Measurements from ENCODE around the gene PGLYRP2. TPM values are rescaled to one million over a fixed set of nuclear protein-coding genes. Genes with fewer than 3 reads are reported as not detected.

Gene PGLYRP2
- total RNA-seq, 2 experiments from 2014 or later = 0.19 to 0.40 TPM

DNA sequence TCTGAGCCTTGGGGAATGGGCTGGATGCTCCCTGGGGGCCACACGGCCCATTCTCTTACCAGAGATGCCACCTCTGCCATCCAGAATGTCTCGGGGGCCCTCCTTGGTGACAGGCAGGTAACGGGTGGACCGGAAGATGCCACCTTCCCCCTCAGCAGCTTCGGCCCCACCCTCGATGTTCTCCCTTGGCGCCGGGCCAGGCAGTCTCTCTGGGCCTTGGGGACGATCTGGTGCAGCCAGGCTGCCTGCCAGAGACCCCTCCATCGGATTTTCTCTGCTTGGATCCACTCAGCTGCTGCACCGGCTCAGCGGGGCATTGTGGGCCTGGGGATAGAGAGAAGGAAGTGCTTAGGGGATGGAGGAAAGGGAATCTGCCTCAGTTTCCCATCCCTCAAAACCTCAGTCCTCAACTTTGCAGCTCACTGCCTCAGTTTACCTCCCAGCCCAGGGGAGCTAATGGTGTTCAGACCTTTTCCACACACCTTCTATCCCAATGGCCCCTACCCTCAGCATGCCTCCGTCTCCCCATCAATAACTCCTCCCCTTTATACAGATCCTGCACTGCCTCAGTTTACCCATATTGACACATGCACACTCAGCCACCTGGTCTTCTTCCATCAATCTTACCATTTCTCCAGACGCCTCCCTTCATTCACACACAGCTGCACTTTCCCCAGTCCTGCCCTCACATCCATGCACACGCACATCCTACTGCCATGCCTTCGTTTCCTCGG is 31.1 kb downstream of the PGLYRP2 start:
- no peaks in the 10 kb centered on the region for H3K27me3 Mint-ChIP-seq
- peaks cover 17% of the 10 kb centered on the region for H3K4me1 Mint-ChIP-seq
- POLR2A ChIA-PET = interaction anchor here (1.2 to 2.0 kb wide), 3 partner anchors 15 to 29 kb away, joined by 3 to 11 read pairs (median 10); partner anchors contain the start of gene AKAP8L
- peak overlapping the region; percentile 73 for H3K4me3 Mint-ChIP-seq
- H3K9me3 Mint-ChIP-seq = no peaks in the 10 kb centered on the region
- ATAC-seq (ENCODE audit: low read depth) (no peak), DNase-seq (no peak)
- H3K27ac Mint-ChIP-seq = peak overlapping the region; percentile 40
- H3K36me3 Mint-ChIP-seq = peaks cover 13% of the 10 kb centered on the region

DNA sequence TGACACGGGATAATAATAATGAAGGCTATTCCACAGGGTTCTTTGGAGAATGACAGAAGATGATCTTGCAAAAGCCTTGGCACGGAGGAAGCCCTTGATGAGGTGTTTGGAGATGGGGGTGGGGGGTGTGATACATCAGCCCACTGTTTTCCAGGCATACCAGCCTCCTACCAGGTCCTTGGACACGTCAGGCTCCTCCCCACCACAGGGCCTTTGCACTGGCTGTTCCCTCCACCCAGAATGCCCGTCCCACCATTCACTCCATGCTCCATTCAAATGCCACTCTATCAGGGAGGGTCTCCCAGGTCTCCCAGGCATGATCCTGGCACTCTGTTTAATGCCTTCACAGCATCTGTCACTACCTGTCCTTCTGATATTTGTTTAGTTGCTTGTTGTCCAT is 32.2 kb downstream of the PGLYRP2 start:
- Mint-ChIP-seq H3K9me3 (no peaks in the 10 kb centered on the region), H3K27me3 (no peaks in the 10 kb centered on the region), H3K27ac (no peak overlapping the region), H3K4me3 (no peak overlapping the region), H3K36me3 (peaks cover 11% of the 10 kb centered on the region), H3K4me1 (peaks cover 17% of the 10 kb centered on the region)
- ATAC-seq (ENCODE audit: low read depth) (no peak), DNase-seq (no peak)
- POLR2A ChIA-PET = interaction anchor here (1.8 to 2.0 kb wide), 2 partner anchors 14 to 16 kb away, joined by 10 to 11 read pairs; no protein-coding TSS in a partner anchor

DNA sequence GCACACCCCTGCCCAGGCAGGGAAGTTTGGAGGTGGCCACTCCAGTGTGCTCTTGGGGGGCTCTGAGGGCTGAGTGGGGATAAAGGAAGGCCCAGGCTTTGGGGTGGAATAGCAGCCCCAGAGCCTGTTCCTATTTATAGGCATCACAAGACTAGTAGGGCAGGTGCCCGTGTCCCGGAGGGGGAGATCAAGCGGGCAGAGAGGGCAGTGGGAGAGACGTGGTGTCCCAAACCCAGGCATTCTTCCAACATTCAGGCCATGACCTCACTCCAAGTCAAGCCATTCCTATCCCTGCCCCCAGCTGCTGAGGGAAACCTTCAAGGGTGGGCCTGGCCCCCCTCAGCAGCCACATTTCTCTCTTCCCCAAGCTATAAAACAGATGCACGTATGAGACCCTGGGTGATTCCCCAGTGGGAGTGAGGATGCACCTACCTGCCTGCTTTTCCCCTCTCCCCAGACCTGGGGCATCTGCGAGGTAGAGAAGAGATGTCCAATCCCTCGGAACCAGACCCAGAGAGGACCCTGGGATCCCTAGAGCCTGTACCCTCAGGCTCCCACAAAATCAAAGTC is 33.4 kb downstream of the PGLYRP2 start:
- DNase-seq (no peak), ATAC-seq (ENCODE audit: low read depth) (no peak)
- Mint-ChIP-seq H3K4me1 (peaks cover 16% of the 10 kb centered on the region), H3K4me3 (no peak overlapping the region), H3K27ac (no peak overlapping the region), H3K27me3 (no peaks in the 10 kb centered on the region), H3K36me3 (peaks cover 6% of the 10 kb centered on the region), H3K9me3 (no peaks in the 10 kb centered on the region)
- POLR2A ChIA-PET = interaction anchor here (0.7 to 1.5 kb wide), 2 partner anchors 10 to 13 kb away, joined by 3 read pairs; no protein-coding TSS in a partner anchor

DNA sequence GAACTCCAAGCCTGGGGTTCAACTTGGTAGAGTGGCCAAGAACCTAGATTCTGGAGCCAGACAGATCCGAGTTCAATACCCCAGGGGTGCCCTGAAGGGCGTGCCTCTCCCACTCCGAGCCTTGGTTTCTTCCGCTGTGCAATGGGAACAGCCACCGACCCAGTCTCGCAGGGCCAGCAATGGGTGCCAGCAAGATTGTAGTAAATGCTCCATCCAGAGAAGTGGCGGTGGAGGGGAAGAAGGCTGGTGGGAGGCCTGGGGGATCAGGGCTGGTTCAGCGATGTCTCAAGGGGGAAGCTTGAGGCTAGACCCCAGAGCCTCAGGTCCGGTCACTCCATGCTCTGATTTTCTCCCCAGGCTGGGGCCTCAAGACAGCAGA is 34.1 kb downstream of the PGLYRP2 start:
- POLR2A ChIA-PET = interaction anchor here (1.5 kb wide), 2 partner anchors 9 to 12 kb away, joined by 3 to 5 read pairs; no protein-coding TSS in a partner anchor
- Mint-ChIP-seq H3K4me3 (no peak overlapping the region), H3K27ac (no peak overlapping the region), H3K36me3 (peaks cover under 1% of the 10 kb centered on the region), H3K9me3 (no peaks in the 10 kb centered on the region), H3K4me1 (peaks cover 10% of the 10 kb centered on the region), H3K27me3 (no peaks in the 10 kb centered on the region)
- ATAC-seq (ENCODE audit: low read depth) = no peak
- DNase-seq = no peak

DNA sequence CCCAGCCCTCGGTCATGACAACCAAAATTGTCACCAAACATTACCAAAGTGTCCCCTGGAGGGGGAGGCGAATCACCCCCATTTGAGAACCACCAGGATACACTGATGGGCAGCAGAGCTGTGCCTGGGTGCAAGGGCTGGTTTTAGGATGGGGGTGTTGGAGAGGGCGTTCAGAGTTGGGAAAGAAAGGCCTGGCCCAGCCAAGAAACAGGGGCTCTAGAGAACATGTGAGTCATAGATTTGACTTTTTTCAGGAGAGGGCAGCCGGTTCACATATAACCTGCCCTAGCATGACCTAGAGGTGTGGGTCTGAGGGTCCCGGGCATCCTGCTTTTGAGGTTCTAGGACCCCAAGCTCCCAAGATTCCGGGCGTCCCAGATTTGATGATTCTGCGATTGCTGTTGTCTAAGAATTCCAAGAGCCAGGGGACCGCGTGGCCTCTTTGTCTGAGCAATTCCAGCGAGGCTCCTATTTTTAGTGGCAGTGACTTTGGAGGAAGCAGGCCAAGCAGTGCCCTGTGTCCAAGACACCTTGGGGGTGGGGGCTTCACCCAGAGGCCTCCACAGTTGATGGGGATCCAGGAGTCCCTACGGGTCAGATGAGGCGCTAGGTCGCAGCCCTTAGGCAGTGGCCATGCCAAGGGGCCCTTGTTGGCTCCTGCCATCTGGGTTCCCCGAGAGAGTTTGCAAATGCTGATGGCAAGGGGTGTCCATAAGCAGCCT is 34.6 kb downstream of the PGLYRP2 start:
- H3K36me3 Mint-ChIP-seq = no peaks in the 10 kb centered on the region
- DNase-seq (no peak), ATAC-seq (ENCODE audit: low read depth) (no peak)
- H3K9me3 Mint-ChIP-seq = no peaks in the 10 kb centered on the region
- H3K27me3 Mint-ChIP-seq = no peaks in the 10 kb centered on the region
- POLR2A ChIA-PET = interaction anchor here (1.5 kb wide), 1 partner anchor 12 kb away, joined by 5 read pairs; no protein-coding TSS in a partner anchor
- H3K4me1 Mint-ChIP-seq = peaks cover 8% of the 10 kb centered on the region
- H3K4me3 Mint-ChIP-seq = no peak overlapping the region
- no peak overlapping the region for H3K27ac Mint-ChIP-seq

DNA sequence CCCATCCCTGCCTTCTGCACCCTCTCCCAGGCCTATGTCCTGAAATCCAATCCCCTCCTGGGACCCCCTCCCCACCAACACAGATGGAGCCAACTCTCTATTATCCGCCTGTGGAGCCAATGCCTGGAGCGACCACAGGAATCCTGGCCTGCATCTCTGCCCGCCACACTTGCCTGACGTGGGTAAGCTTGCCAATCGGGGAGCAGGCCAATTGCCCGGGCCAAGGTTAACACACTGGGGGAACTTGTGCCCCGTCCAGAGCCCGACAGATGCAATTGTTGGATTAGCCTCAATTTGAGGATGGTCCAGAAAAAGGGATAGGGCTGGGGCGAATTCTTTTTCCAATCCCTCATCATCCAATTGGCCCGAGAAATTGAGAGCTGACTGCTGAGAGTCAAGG is 35.5 kb downstream of the PGLYRP2 start:
- DNase-seq (no peak), ATAC-seq (ENCODE audit: low read depth) (no peak)
- H3K4me3 Mint-ChIP-seq = no peak overlapping the region
- no peaks in the 10 kb centered on the region for H3K9me3 Mint-ChIP-seq
- H3K36me3 Mint-ChIP-seq = no peaks in the 10 kb centered on the region
- no peaks in the 10 kb centered on the region for H3K27me3 Mint-ChIP-seq
- POLR2A ChIA-PET = interaction anchor here (1.5 kb wide), 1 partner anchor 11 kb away, joined by 5 read pairs; no protein-coding TSS in a partner anchor
- H3K4me1 Mint-ChIP-seq = peaks cover 7% of the 10 kb centered on the region
- H3K27ac Mint-ChIP-seq = no peak overlapping the region

DNA sequence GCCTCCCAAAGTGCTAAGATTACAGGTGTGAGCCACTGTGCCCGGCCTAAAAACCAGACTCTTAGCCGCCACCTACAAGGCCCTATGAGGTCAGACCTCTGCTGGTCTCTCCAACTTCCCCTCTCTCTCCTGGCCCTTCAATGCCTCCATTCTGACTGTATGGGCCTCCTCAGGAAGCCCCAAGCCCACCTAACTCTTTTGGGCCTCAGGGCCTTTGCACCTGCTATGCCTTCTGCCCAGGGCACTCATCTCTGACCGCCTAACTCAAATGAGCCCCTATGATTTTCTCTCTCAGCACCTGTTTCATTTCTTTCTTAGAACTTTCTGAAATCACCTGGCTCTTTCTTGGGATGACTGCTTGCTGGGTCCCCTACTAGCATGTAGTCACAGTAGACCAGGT is 36.0 kb downstream of the PGLYRP2 start:
- H3K27ac Mint-ChIP-seq = no peak overlapping the region
- no peaks in the 10 kb centered on the region for H3K9me3 Mint-ChIP-seq
- H3K4me3 Mint-ChIP-seq = no peak overlapping the region
- ATAC-seq (ENCODE audit: low read depth) (no peak), DNase-seq (no peak)
- H3K36me3 Mint-ChIP-seq = no peaks in the 10 kb centered on the region
- POLR2A ChIA-PET = no interaction called here
- no peaks in the 10 kb centered on the region for H3K27me3 Mint-ChIP-seq
- H3K4me1 Mint-ChIP-seq = peaks cover 2% of the 10 kb centered on the region

DNA sequence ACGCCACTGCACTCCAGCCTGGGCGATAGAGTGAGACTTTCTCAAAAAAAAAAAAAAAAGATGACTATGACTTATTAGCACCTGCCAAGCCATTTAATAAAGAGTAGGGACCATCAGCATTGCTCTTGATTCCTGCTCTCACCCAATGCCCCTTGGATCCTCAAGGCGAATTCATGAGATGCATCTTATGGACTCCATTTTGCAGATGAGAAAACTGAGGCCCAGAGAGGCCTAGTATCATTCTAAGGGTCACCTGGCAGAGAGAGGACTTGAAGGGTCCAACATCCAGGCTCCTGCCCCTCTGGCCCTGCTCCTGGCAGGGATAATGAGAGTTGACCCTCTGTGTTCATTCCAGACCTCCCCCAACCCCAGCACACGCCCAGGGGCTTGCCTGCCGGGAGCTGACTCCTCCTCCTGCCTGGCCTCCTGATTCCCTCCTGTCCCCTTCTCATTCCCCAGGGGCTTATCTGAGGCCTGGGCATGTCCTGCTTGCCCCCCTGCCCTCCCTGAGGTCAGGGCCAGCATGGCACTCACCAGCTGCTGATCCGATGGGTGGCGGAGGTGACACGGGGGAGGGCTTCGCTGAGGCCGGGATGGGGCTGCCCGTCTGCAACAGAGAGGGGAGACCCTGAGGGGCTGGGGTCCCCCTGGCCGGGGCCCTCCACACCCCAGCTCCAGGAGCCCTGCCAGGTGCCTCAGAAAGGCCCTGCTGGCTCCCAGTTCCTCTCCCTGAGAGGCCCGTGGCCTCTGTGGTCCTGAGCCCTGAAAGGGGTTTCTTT is 37.0 kb downstream of the PGLYRP2 start:
- no peak overlapping the region for H3K4me3 Mint-ChIP-seq
- POLR2A ChIA-PET = interaction anchor here (0.9 kb wide), 1 partner anchor 23 kb away, joined by 4 read pairs; no protein-coding TSS in a partner anchor
- peaks cover under 1% of the 10 kb centered on the region for H3K4me1 Mint-ChIP-seq
- no peaks in the 10 kb centered on the region for H3K36me3 Mint-ChIP-seq
- DNase-seq = no peak
- ATAC-seq (ENCODE audit: low read depth) = no peak
- no peaks in the 10 kb centered on the region for H3K9me3 Mint-ChIP-seq
- no peaks in the 10 kb centered on the region for H3K27me3 Mint-ChIP-seq
- no peak overlapping the region for H3K27ac Mint-ChIP-seq

DNA sequence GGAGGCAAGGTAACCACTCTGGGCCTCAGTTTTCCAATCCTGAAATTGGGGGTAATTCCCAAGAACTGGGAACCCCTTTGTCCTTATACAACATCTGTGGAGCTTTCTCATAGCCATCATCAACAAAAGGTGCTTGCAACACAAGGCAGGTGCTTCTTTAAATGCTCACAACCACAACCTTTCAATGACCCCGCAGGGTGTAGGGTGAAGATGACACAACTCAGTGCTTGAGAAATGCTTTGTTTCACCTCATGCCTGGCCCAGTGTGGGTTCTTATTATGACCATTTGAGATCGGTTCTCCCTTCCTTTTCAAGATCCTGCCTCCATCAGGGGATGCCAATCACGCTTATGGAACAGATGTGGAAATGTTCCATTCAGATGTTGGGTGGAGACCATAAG is 38.0 kb downstream of the PGLYRP2 start:
- peaks cover under 1% of the 10 kb centered on the region for H3K36me3 Mint-ChIP-seq
- ATAC-seq (ENCODE audit: low read depth) (no peak), DNase-seq (no peak)
- peaks cover 1% of the 10 kb centered on the region for H3K4me1 Mint-ChIP-seq
- H3K4me3 Mint-ChIP-seq = no peak overlapping the region
- H3K9me3 Mint-ChIP-seq = no peaks in the 10 kb centered on the region
- no peaks in the 10 kb centered on the region for H3K27me3 Mint-ChIP-seq
- POLR2A ChIA-PET = interaction anchor here (0.7 kb wide), 1 partner anchor 8 kb away, joined by 3 read pairs; no protein-coding TSS in a partner anchor
- H3K27ac Mint-ChIP-seq = no peak overlapping the region

DNA sequence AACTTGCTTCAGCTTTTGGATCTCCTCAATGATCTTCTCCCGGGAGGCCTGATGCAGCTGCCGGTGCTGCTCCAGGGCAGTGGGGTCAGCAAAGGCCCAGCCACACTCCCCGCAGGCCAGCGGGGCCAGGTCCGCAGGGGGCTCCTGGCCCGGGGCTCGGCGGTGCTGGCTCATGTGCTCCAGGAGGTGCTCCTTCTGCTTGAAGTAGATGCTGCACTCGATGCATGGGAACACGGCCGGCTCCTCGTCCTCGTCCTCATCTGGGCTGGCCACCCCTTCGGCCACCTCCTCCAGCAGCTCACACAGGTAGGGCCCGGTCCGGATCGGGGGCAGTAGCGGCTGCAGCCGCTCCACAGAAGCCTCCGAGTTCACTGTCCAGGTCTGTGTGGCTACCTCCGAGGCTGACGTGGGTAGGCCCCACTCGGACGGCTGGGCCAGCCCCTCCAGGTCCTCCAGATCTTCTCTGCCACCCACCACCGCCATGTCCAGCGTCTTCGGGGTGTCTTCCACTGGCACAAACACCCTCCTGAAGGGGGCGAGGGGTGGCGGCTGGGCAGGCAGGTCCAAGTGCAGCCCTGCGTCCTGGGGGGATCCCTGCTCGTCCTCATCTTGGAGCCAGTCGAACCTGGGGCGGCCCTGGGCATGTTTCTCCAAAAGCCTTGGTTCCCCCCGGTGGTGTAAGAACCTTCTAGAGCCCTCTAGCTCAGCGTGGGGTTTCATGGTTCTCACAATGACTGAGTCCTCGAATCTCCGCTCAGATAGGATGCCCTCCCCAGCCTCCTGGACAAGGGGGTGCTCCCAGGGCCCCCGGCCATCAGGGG is 39.3 kb downstream of the PGLYRP2 start:
- peaks cover 2% of the 10 kb centered on the region for H3K36me3 Mint-ChIP-seq
- no peaks in the 10 kb centered on the region for H3K9me3 Mint-ChIP-seq
- peaks cover 2% of the 10 kb centered on the region for H3K4me1 Mint-ChIP-seq
- no peak overlapping the region for H3K4me3 Mint-ChIP-seq
- no peak for ATAC-seq (ENCODE audit: low read depth)
- DNase-seq = no peak
- POLR2A ChIA-PET = interaction anchor here (0.9 kb wide), 1 partner anchor 114 kb away, joined by 3 read pairs; no protein-coding TSS in a partner anchor
- H3K27ac Mint-ChIP-seq = no peak overlapping the region
- no peaks in the 10 kb centered on the region for H3K27me3 Mint-ChIP-seq

DNA sequence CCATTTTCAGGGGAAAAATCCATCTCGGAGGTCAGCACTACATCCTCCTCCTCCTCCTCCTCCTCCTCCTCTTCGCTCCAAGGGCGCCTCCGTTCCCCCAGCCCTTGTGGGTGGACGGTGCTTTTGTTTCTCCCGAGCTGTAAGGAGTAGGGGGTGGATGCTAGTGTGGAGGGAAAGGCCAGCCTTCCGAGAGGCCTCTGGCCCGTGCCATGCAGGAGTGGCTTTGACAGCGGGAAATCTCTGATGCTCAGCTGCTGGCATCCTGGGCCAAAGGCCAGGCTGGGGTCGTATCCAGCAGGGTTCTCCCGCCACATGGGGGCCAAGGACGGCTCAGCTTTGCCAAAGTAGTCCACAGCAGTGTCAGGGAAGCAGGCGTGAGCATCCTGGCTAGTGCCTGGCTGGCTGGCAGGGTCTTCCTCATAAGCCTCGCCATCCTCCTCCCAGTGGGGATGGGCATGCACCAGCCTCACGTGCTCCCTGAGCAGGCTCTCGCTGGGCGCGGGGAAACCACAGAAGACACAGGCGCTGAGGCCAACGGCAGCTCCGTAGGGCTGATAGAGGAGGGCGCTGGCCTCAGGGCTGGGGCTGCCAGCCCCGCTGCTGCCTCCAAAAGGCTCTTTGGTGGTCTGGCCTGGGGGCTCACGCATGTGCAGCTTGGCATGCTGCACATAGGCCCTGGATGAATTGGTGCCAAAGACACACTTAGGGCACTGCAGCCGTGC is 40.1 kb downstream of the PGLYRP2 start:
- DNase-seq = no peak
- Mint-ChIP-seq H3K27me3 (no peaks in the 10 kb centered on the region), H3K4me1 (peaks cover 2% of the 10 kb centered on the region), H3K9me3 (no peaks in the 10 kb centered on the region), H3K36me3 (peaks cover 2% of the 10 kb centered on the region), H3K4me3 (no peak overlapping the region), H3K27ac (no peak overlapping the region)
- POLR2A ChIA-PET = interaction anchor here (0.6 to 0.9 kb wide), 2 partner anchors 91 to 115 kb away, joined by 3 to 6 read pairs; no protein-coding TSS in a partner anchor
- ATAC-seq (ENCODE audit: low read depth) = no peak

DNA sequence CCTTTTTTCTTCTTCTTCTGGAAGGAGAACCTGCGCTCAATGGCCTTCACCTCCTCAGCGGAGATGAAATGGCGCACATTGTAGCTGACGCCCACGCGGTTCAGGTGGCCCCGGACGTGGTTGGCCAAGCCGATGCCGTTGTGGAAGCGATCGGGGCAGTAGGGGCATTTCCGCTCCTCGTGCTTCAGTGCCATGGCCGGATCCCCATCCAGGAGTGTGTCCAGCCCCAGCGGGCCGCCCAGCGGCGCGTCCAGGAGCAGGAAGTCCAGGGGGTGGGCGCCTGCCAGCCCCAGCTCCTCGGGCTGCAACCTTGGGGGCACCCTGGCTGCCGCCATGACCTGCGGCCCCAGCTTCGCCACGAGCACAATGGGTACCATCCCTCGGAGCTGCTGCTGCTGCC is 40.7 kb downstream of the PGLYRP2 start:
- POLR2A ChIA-PET = no interaction called here
- peaks cover 2% of the 10 kb centered on the region for H3K36me3 Mint-ChIP-seq
- H3K9me3 Mint-ChIP-seq = no peaks in the 10 kb centered on the region
- H3K27me3 Mint-ChIP-seq = no peaks in the 10 kb centered on the region
- H3K4me1 Mint-ChIP-seq = peaks cover 2% of the 10 kb centered on the region
- ATAC-seq (ENCODE audit: low read depth) (no peak), DNase-seq (no peak)
- H3K27ac Mint-ChIP-seq = no peak overlapping the region
- H3K4me3 Mint-ChIP-seq = no peak overlapping the region

Measured in activated naive CD8-positive, alpha-beta T cell treated with anti-CD3 and anti-CD28 coated beads, Interleukin-2, amount 10 ng/mL, durations not matched to agents 7 days and 5 days (primary cell).